ENCODE results near the gene RETNLB. TPM values are rescaled to one million over a fixed set of nuclear protein-coding genes. Genes with fewer than 3 reads are reported as not detected.

Gene RETNLB
- not detected in 2 replicates for total RNA-seq

GRCh38 chr3:108757404-108757982 lies at the start of gene RETNLB:
Gene RETNLB, minus strand, starts transcription at chr3:108757410. Its CDS starts 225 bp downstream, at chr3:108757185.

Other genes with a start within 250 kb of the RETNLB start
- gene MYH15, start 246.8 kb downstream of the RETNLB start, total RNA-seq, result 0.09 TPM in 1 of 2 replicates, not detected in the other
- gene CIP2A, start 168.0 kb downstream of the RETNLB start, total RNA-seq, result 4.9 and 6.4 TPM in 2 replicates
- 3.3 TPM in 2 replicates for gene DZIP3, start 167.7 kb downstream of the RETNLB start, total RNA-seq
- gene TRAT1, start 65.4 kb upstream of the RETNLB start, total RNA-seq, result not detected in 2 replicates
- gene GUCA1C, start 196.5 kb upstream of the RETNLB start, total RNA-seq, result not detected in 2 replicates

All from dermis lymphatic vessel endothelial cell (primary cell).